ENCODE results near the gene MEX3D.

The MEX3D gene

DNA sequence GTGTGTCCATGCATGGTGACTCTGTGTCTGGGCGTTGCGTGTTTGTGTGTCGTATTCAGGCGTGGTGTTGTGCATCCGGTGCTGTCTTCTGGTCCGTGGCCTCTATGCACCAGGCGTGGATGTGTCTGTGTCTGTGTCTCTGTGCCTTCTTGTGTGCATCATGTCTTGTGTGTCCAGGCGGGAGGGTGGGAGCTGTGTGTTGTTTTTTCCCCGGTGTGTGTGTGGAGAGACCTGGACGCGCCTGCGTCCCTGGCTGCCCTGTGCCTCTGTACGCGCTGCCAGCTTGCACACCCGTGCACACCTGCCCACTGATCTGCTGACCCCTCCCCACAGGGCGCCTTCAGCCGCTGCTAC is 43.2 kb downstream of the MEX3D start:
- H3K4me1 ChIP-seq (ENCODE audit: control insufficient read depth in 1 of 2, insufficient read depth in 1 of 2, low read depth in 1 of 2, low read length in 1 of 2), result no peaks in the 10 kb centered on the region
- no peak overlapping the region for H3K4me3 ChIP-seq (ENCODE audit: low read depth in 1 of 2, low read length in 1 of 2)
- H3K27ac ChIP-seq, result no peak overlapping the region
- no peaks in the 10 kb centered on the region for H3K9me3 ChIP-seq
- TF ChIP-seq, protein P1, sequence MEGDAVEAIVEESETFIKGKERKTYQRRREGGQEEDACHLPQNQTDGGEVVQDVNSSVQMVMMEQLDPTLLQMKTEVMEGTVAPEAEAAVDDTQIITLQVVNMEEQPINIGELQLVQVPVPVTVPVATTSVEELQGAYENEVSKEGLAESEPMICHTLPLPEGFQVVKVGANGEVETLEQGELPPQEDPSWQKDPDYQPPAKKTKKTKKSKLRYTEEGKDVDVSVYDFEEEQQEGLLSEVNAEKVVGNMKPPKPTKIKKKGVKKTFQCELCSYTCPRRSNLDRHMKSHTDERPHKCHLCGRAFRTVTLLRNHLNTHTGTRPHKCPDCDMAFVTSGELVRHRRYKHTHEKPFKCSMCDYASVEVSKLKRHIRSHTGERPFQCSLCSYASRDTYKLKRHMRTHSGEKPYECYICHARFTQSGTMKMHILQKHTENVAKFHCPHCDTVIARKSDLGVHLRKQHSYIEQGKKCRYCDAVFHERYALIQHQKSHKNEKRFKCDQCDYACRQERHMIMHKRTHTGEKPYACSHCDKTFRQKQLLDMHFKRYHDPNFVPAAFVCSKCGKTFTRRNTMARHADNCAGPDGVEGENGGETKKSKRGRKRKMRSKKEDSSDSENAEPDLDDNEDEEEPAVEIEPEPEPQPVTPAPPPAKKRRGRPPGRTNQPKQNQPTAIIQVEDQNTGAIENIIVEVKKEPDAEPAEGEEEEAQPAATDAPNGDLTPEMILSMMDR (IDR thresholded peaks at IDR 0.05), result no peak
- H3K36me3 ChIP-seq, result no peaks in the 10 kb centered on the region
- peaks cover 85% of the 10 kb centered on the region for H3K27me3 ChIP-seq

DNA sequence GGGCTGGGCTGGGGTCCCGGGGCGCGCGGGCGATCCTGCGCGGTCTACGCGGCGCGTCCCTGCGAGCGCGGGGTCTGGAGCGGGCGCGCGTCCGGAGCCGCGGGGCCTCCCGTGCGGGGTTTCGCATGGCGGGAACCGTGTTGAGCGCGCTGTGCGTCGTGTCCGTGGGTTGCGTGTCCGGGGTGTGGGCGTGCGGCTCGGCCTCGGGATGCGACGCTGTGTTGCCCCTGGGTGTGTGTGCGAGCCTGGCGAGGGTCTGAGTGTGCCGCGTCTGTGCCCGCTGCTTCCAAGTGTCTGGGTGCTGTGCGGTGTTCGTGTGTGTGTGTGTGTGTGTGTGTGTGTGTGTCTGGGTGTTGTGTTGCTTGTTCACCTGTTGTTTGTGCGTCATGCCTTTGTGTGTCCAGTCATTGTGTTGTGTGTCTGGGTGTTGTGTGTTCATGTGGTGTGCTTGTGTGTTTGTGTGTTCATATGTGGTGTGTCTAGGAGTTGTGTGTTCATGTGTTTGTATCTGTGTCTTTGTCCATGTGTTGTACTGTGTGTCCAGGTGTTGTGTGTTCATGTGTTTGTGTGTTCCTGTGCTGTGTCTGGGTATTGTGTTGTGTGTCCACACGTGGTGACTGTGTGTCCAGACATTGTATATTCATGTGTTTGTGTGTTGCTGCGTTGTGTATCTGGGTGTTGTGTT is 43.7 kb downstream of the MEX3D start:
- no peak overlapping the region for H3K27ac ChIP-seq
- H3K27me3 ChIP-seq, result peaks cover 85% of the 10 kb centered on the region
- TF ChIP-seq, protein P1 (IDR thresholded peaks at IDR 0.05), result no peak
- H3K4me1 ChIP-seq (ENCODE audit: control insufficient read depth in 1 of 2, insufficient read depth in 1 of 2, low read depth in 1 of 2, low read length in 1 of 2), result no peaks in the 10 kb centered on the region
- no peaks in the 10 kb centered on the region for H3K9me3 ChIP-seq
- no peak overlapping the region for H3K4me3 ChIP-seq (ENCODE audit: low read depth in 1 of 2, low read length in 1 of 2)
- H3K36me3 ChIP-seq, result no peaks in the 10 kb centered on the region

DNA sequence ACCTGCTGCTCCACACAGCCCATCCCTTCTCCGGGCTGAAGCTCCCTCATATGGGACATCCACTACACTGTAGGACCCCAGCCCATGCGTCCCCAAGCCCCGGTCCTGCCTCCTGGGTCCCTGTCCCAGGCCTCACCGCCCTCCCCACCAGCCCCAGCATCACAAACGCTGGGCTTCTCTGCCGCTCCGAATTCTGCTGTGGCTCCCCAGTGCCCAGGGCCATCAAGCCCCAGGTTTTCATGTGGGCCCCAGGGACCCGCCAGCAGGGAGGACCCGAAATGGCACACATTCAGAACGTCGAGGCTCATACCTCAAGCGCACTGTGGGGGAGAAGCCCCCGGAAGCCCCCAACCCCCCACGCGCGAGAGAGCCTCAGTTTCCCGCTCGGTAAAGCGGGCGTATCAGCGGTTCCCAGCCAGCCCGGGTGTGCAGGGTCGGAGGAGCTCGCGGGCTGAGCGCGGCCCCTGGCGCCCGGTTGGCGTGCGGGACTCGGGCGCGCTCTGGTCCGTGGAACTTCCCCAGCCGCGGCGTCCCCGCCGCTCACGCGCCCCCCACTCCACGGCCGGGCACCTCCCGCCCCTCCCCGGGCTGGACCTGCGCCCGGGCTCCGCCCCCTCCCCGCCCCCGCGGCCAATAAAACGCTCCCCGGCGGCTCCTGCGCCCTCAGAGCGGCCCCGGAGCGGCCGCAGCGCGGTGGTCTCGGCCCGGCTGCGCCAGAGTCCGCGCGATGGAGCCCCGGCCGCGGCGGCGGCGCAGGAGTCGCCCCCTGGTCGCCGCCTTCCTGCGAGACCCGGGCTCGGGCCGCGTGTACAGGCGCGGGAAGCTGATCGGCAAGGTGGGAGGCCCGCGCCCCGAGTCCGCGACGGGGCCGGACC is 44.5 kb downstream of the MEX3D start, which contains the start of gene PLK5:
Gene PLK5, plus strand, starts transcription at position 666 of the 875 bp plus-strand sequence. CDS start 2,920 bp downstream, outside the sequence.
- Histone ChIP-seq H3K36me3 (no peaks in the 10 kb centered on the region), H3K4me3 (ENCODE audit: low read depth in 1 of 2, low read length in 1 of 2) (no peak within 1 kb of the TSS), H3K9me3 (no peaks in the 10 kb centered on the region), H3K27ac (no peak within 1 kb of the TSS), H3K4me1 (ENCODE audit: control insufficient read depth in 1 of 2, insufficient read depth in 1 of 2, low read depth in 1 of 2, low read length in 1 of 2) (no peaks in the 10 kb centered on the region), H3K27me3 (peaks cover 87% of the 10 kb centered on the region)
- TF ChIP-seq, protein P1 (IDR thresholded peaks at IDR 0.05), result no peak

DNA sequence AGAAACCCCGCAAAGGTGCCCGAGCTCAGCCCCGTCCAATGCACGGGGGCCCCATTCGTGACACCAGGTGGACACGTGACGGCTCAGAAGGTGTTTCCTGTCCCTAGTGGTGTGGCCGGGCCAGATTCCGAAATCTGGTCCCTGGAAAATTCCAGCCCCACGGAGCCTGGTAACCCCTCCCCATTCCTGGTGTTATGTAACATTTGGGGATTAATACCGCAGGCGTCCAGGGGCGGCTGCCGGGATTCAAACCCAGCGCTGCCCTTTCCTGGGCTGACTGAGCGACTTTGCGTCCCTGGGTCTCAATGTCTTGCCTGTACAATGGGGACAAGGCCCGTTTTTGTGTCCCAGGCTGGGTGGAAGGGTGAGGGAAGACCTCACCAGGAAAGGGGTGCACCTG is 45.3 kb downstream of the MEX3D start:
- no peak overlapping the region for H3K4me3 ChIP-seq (ENCODE audit: low read depth in 1 of 2, low read length in 1 of 2)
- H3K4me1 ChIP-seq (ENCODE audit: control insufficient read depth in 1 of 2, insufficient read depth in 1 of 2, low read depth in 1 of 2, low read length in 1 of 2), result no peaks in the 10 kb centered on the region
- TF ChIP-seq, protein P1 (IDR thresholded peaks at IDR 0.05), result no peak
- H3K27me3 ChIP-seq, result peaks cover 90% of the 10 kb centered on the region
- H3K9me3 ChIP-seq, result no peaks in the 10 kb centered on the region
- H3K27ac ChIP-seq, result no peak overlapping the region
- H3K36me3 ChIP-seq, result no peaks in the 10 kb centered on the region

DNA sequence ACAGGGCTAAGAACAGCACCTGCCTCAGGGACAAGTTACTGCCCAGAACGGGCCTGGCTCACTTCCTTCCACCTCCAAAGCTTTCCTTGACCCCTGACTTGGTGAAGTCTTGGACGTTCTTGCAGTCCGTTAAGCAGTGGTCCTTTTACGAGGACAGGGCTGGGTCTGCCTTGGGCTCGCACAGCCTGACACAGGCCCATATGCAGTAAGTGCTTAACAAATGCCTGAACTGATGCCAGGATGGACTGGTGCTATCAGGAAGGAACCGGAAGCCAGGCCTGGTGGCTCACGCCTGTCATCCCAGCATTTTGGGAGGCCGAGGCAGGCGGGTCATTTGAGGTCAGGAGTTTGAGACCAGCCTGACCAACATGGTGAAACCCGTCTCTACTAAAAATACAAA is 46.1 kb downstream of the MEX3D start:
- Histone ChIP-seq H3K27me3 (peaks cover 87% of the 10 kb centered on the region), H3K36me3 (no peaks in the 10 kb centered on the region), H3K9me3 (no peaks in the 10 kb centered on the region), H3K4me3 (ENCODE audit: low read depth in 1 of 2, low read length in 1 of 2) (no peak overlapping the region), H3K4me1 (ENCODE audit: control insufficient read depth in 1 of 2, insufficient read depth in 1 of 2, low read depth in 1 of 2, low read length in 1 of 2) (no peaks in the 10 kb centered on the region), H3K27ac (no peak overlapping the region)
- TF ChIP-seq, protein P1 (IDR thresholded peaks at IDR 0.05), result no peak
